Right lobe of liver (tissue), 4 donors: Measurements from ENCODE around the gene ZNF844.

Experiments
- CTCF ChIP-seq, 4 donors: fragments of 200-600 bp in 3 of 4; fragments of 450-650 bp in 1 of 4; IDR thresholded peaks; one replicate each; pipeline versions ENCODE4 v1.5.1 to v1.8.0; 2016 to 2022; ENCODE audit warnings: antibody characterized with exemption in 4 of 4, mild to moderate bottlenecking in 2 of 4
- POLR2A ChIP-seq: fragments of 450-650 bp; IDR thresholded peaks from one replicate; pipeline ENCODE4 v1.6.1; 2017; ENCODE audit warnings: antibody characterized with exemption, mild to moderate bottlenecking
- donor health status: DM: no; HTN: no; CAD: no.
- donor health status: DM: no; HTN: no; CAD: no.
- donor health status: DM: no; HTN: yes; CAD: no.

- no peak for TF ChIP-seq CTCF (IDR thresholded peaks at IDR 0.05)
- TF ChIP-seq POLR2A: no peak
These were observed 29.9 kb upstream of the ZNF844 start for GRCh38 chr19:12034620-12035019.
